Uterus (tissue), 4 donors: ENCODE data around the gene DMD. TPM values are rescaled to one million over a fixed set of nuclear protein-coding genes. Genes with fewer than 3 reads are reported as not detected.

Experiments used
- DNase-seq, 2 donors: peaks; one replicate each; pipeline ENCODE4 v3.0.0-alpha.2; 2019 to 2020
- H3K27ac ChIP-seq, 2 donors: fragments of 200-600 bp; sonication (generic); 1 replicate in 1 of 2; 2 replicates in 1 of 2; pipeline ENCODE4 v1.5.1; 2016 to 2018
- H3K27me3 ChIP-seq, 2 donors: fragments of 200-600 bp; sonication (generic); one replicate each; pipeline ENCODE4 v1.5.1; 2018 to 2019; ENCODE audit warnings: control low read depth in 1 of 2
- H3K36me3 ChIP-seq, 2 donors: fragments of 200-600 bp; sonication (generic); one replicate each; pipeline ENCODE4 v1.5.1; 2019; ENCODE audit warnings: control low read depth in 1 of 2
- H3K4me1 ChIP-seq, 2 donors: fragments of 200-600 bp; sonication (generic); one replicate each; pipeline ENCODE4 v1.5.1; 2018 to 2019; ENCODE audit warnings: control low read depth in 1 of 2
- H3K4me3 ChIP-seq, 2 donors: fragments of 200-600 bp; sonication (generic); 1 replicate in 1 of 2; 2 replicates in 1 of 2; pipeline ENCODE4 v1.5.1; 2018 to 2019; ENCODE audit warnings: mild to moderate bottlenecking in 1 of 2
- H3K9me3 ChIP-seq, 2 donors: fragments of 200-600 bp; sonication (generic); one replicate each; pipeline ENCODE4 v1.5.1; 2019; ENCODE audit warnings: control low read depth in 1 of 2
- CTCF ChIP-seq, 4 experiments: fragments of 200-600 bp in 2 of 4; fragments of 450-650 bp in 2 of 4; sonication (generic) in 2 of 4; IDR thresholded peaks; one replicate each; pipeline ENCODE4 v1.5.1; 2016 to 2019; ENCODE audit warnings: antibody characterized with exemption in 4 of 4, mild to moderate bottlenecking in 2 of 4, moderate library complexity in 1 of 4
- POLR2A ChIP-seq, 2 donors: fragments of 450-650 bp; IDR thresholded peaks; one replicate each; pipeline ENCODE4 v1.6.1; 2016; ENCODE audit warnings: antibody characterized with exemption in 2 of 2, mild to moderate bottlenecking in 1 of 2, moderate library complexity in 1 of 2
- intact Hi-C: fragments of 100-400 bp; cut with DNase I; formaldehyde crosslinking; loops from one replicate; pipeline ENCODE4 v1.15.1; 2023; ENCODE audit warnings: low total_unique reads
- total RNA-seq, 4 donors: library from RNA; depleted of rRNA in 3 of 4; stranded (reverse); fragments of >200 nt in 3 of 4; gene quantifications; one replicate each; pipeline versions ENCODE4 v1.1.0 to v1.2.4, GENCODE V29; 2014 to 2023
- donor health status: DM: yes; HTN: yes; CAD: no.

The DMD gene
- total RNA-seq, 4 donors from 2014 or later, result 73.8 to 147 (median 97.8) TPM

- DNase-seq, result no peak
- H3K9me3 ChIP-seq, result no peaks in the 10 kb centered on the region
- no peaks in the 10 kb centered on the region for H3K4me1 ChIP-seq
- no peak overlapping the region for H3K27ac ChIP-seq
- no peak overlapping the region for H3K4me3 ChIP-seq
- intact Hi-C loops, result no loop called here
- no peaks in the 10 kb centered on the region for H3K36me3 ChIP-seq
- no peak for TF ChIP-seq POLR2A (IDR thresholded peaks at IDR 0.05)
- no peak for TF ChIP-seq CTCF (IDR thresholded peaks at IDR 0.05)
- H3K27me3 ChIP-seq, result no peaks in the 10 kb centered on the region
These were observed 77.2 kb downstream of the DMD start for GRCh38 chrX:33134164-33134563.

GRCh38 chrX:33133320-33133719 lies 78.0 kb downstream of the DMD start:
- no peaks in the 10 kb centered on the region for H3K36me3 ChIP-seq
- TF ChIP-seq POLR2A (IDR thresholded peaks at IDR 0.05), result no peak
- no peak for TF ChIP-seq CTCF (IDR thresholded peaks at IDR 0.05)
- H3K9me3 ChIP-seq, result no peaks in the 10 kb centered on the region
- DNase-seq, result no peak
- intact Hi-C loops, result no loop called here
- no peaks in the 10 kb centered on the region for H3K4me1 ChIP-seq
- no peak overlapping the region for H3K4me3 ChIP-seq
- H3K27ac ChIP-seq, result no peak overlapping the region
- no peaks in the 10 kb centered on the region for H3K27me3 ChIP-seq

- H3K9me3 ChIP-seq, result no peaks in the 10 kb centered on the region
- TF ChIP-seq CTCF (IDR thresholded peaks at IDR 0.05) (no peak), POLR2A (IDR thresholded peaks at IDR 0.05) (no peak)
- no peak overlapping the region for H3K4me3 ChIP-seq
- no peak overlapping the region for H3K27ac ChIP-seq
- DNase-seq, result no peak
- H3K4me1 ChIP-seq, result no peaks in the 10 kb centered on the region
- H3K36me3 ChIP-seq, result no peaks in the 10 kb centered on the region
- H3K27me3 ChIP-seq, result no peaks in the 10 kb centered on the region
- intact Hi-C loops, result no loop called here
These were observed 78.8 kb downstream of the DMD start for GRCh38 chrX:33132569-33132968.

GRCh38 chrX:33129607-33130006 lies 81.7 kb downstream of the DMD start:
- no peak for DNase-seq
- intact Hi-C loops, result no loop called here
- Histone ChIP-seq H3K36me3 (no peaks in the 10 kb centered on the region), H3K27ac (no peak overlapping the region), H3K27me3 (no peaks in the 10 kb centered on the region), H3K9me3 (no peaks in the 10 kb centered on the region), H3K4me3 (no peak overlapping the region), H3K4me1 (no peaks in the 10 kb centered on the region)
- TF ChIP-seq POLR2A (IDR thresholded peaks at IDR 0.05) (no peak), CTCF (IDR thresholded peaks at IDR 0.05) (no peak)

GRCh38 chrX:33128048-33128805 lies 83.1 kb downstream of the DMD start:
- Histone ChIP-seq H3K4me1 (no peaks in the 10 kb centered on the region), H3K9me3 (no peaks in the 10 kb centered on the region), H3K4me3 (no peak overlapping the region), H3K36me3 (no peaks in the 10 kb centered on the region), H3K27me3 (no peaks in the 10 kb centered on the region), H3K27ac (no peak overlapping the region)
- no peak for TF ChIP-seq POLR2A (IDR thresholded peaks at IDR 0.05)
- no peak for TF ChIP-seq CTCF (IDR thresholded peaks at IDR 0.05)
- DNase-seq, result no peak
- intact Hi-C loops, result no loop called here
